Measurements from ENCODE around the gene ZNF316. TPM values are rescaled to one million over a fixed set of nuclear protein-coding genes. Genes with fewer than 3 reads are reported as not detected.

Gene ZNF316
- polyA plus RNA-seq, 1 of the 3 experiments (the other 2 are of a cell fraction): 18.6 TPM

Other genes with a start within 250 kb of the ZNF316 start
- 24.1 and 27.4 TPM in 2 replicates for gene DAGLB, start 189.4 kb upstream of the ZNF316 start, polyA plus RNA-seq (2012; rRNA removed)
- gene KDELR2, start 153.2 kb upstream of the ZNF316 start, polyA plus RNA-seq (2012; rRNA removed): 122 and 136 TPM in 2 replicates
- 0.03 and 0.06 TPM in 2 replicates for gene GRID2IP, start 85.9 kb upstream of the ZNF316 start, polyA plus RNA-seq (2012; rRNA removed)
- 169 and 178 TPM in 2 replicates for gene ZDHHC4, start 59.9 kb upstream of the ZNF316 start, polyA plus RNA-seq (2012; rRNA removed)
- gene INTS15, start 47.3 kb upstream of the ZNF316 start, polyA plus RNA-seq (2012; rRNA removed): 31.3 and 39.1 TPM in 2 replicates
- gene ZNF853, start 21.7 kb upstream of the ZNF316 start, polyA plus RNA-seq (2012; rRNA removed): 15.9 and 17.6 TPM in 2 replicates
- gene ZNF12, start 69.6 kb downstream of the ZNF316 start, polyA plus RNA-seq (2012; rRNA removed): 9.5 and 15.2 TPM in 2 replicates
- 0.02 and 0.10 TPM in 2 replicates for gene RSPH10B2, start 116.8 kb downstream of the ZNF316 start, polyA plus RNA-seq (2012; rRNA removed)
- gene CCZ1B, start 189.0 kb downstream of the ZNF316 start, polyA plus RNA-seq (2012; rRNA removed): 30.0 and 47.1 TPM in 2 replicates